NCI-H2029 treated with DMSO at 0.1 percent for 48 hours (cell line): Measurements from ENCODE around the gene PLXNB2.

Source experiments
- DNase-seq: peaks from one replicate; lab custom pipeline; 2025; lab: John Stamatoyannopoulos, UW

PLXNB2 gene

DNA sequence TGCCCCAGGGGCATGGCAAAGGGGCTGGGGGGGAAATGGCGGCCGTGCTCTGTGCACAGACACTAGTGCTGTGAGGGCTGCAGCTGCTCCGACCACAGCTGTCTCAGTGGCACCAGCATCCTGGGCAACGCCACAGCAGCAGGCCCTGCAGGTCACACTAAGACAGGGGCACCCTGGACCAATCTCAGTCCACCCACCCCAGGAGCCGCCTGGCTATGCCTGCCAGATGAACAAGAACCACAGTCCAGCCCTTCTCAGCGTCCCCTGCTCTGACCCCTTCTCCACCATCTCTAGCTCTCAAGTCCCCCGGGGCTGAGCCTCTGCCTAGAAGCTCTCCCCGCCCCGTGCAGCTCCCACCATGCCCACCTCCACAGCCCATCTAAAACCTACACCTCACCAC, 79.1 kb downstream of the PLXNB2 start:
- no peak for DNase-seq

DNA sequence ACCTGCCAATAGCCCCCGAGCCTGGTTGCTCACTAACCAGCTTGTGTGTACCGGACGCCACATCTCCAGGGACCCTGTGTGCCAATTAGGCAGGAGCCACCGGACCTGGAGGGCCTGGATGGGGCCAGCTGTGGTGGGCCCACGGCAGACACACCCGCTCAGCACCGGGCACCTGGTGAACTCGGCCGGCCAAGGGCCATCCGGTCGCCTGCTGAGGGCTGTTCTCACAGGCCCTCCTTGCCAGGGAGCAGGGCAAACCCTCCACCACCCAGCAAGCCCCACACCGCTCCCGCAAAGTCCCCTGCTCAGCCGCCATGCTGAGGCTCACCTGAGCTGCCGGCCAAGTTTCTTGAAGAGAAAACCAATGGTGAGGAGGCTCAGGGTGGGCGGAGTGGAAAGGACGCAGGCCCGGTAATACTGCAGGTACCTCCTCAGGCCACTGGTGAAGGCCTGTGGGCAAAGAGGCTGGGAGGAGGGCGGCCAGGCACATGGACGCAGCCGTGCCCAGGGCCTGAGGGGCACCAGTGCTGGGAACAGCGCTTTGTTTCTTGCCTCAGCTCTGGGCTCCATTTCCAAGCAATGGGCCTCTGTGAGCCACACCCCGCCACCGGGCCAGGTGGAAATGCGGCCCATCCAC, 79.7 kb downstream of the PLXNB2 start:
- DNase-seq, result no peak

DNA sequence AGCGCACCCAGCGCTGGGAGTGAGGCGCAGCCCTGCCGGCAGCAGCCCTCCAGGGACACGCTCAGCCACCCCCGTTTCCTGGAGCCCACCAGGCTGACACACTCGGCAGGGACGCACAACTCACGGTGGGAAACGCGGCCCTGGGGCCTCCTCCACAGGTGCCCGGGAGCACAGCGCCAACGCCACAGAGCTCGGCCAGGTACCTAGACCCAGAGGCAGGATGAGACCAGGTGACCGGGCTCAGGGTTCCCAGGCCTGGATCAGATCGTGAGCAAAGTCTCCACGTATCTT, 80.6 kb downstream of the PLXNB2 start:
- DNase-seq, result no peak

DNA sequence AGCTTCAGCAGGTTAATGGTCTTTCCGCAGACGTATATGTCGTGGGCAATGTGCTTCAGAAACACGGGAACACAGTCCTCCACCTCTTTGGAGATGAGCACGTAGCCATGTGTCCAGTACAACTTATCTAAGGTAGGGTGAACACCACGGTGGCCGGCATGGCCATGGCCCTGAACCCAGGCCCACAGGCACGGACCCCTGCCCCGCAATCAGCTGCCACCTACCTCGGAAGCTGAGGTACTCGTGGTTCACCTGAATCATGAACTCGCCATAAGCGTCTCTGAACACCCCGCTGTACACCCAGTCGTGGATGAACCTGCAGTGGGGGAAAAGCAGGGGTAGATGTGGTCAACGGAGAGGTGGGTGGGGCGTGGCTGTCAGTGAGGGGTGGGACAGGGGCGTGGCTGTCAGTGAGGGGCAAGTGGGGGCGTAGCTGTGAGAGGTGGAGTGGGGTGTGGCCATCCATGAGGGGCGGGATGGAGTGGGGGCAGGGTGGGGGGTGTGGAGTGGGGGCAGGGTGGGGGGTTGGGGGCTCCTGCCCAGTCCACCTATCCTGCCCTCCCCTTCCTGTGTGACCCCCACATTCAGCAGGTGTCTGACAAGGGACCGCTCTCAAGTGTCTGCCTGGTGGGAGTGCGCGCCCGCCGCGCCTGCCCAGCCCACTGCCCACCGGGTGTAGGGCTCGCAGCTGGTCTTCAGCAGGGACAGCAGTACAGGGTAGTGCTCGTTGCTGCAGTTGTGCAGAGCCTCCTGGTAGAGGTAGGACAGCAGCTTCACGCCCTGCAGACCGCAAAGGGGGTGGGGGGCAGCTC, 81.2 kb downstream of the PLXNB2 start:
- no peak for DNase-seq

DNA sequence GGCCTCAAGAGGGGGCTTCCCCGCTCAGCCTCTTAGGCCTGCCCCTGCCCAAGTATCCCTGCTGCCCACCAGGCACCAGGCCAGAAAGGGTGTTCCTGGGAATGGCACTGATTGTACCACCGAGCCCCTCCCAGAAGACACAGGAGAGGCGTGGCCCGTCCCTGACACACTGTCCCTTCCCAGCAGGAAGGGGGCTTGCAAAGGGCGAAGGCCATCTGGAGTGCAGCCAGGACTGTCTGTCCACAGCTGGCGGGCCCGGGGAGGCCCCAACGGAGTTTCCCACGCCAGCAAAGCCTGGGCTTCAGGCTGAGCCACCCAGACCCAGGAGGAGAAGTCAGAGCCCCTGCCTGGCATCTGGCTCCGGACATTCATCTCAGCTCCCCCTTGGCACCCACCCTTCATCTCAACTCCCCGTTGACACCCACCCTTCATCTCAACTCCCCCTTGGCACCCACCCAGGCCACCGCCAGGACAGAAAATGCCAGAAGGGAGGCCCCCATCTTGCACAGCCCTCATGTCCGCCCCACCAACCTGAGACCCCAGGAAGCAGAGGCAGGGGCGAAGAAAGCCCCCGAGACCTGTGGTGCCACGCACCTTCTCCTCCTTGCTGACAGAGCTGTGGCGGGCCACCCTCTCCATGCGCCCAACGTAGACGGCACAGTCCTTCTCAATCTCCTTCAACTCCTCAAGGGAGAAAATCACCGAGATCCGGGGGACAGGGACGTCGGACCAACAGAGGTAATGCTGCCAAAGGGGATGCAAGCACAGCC, 82.1 kb downstream of the PLXNB2 start:
- no peak for DNase-seq
